ENCODE data around the gene RANGAP1.

The RANGAP1 gene

DNA sequence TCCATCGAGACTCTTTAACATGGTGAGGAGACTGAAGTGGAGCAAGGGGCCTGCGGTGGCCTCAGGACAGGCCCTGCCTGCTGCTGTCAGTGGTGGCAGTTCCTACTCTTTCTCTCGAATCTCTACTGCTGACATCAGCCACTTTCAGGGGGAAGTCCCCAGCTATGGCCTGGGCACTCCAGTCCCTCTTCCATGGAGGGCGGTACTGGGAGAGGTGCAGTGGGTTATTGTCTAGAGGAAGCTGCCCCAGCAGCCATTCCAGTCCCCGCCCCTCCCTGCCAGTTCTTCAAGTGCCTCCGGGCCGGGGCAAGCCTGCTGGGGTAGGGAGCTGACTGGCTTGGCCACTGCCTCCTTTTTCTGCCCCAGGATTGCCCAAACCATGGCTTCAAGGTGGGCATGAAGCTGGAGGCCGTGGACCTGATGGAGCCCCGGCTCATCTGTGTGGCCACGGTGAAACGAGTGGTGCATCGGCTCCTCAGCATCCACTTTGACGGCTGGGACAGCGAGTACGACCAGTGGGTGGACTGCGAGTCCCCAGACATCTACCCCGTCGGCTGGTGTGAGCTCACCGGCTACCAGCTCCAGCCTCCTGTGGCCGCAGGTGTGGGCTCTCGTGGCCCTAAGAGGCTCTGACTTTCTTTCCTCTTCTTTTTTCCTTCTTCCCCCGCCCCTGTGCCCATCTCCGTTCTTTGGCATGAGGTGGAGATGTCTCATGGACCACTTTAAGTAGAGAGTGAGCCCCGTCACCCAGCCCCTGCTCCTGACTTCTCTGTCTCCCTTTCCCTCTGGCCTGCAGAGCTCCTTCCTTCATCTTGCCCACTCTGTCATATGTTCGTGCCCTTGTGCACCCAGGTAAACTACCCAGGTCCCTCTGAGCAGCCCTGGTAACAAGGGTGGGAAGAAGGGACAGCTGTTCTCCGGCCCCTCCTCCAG lies 59.0 kb downstream of the RANGAP1 start:
- Histone ChIP-seq H3K36me3 (ENCODE audit: control insufficient read depth, low read depth, low read length) (peaks cover 38% of the 10 kb centered on the region), H3K9ac (ENCODE audit: low read length) (no peak overlapping the region), H3K9me3 (ENCODE audit: control insufficient read depth, low read depth, low read length) (no peaks in the 10 kb centered on the region), H3K27me3 (ENCODE audit: control insufficient read depth, insufficient read depth, low read length) (no peaks in the 10 kb centered on the region), H3K27ac (ENCODE audit: low read length) (no peak overlapping the region), H3K4me3 (ENCODE audit: low read length) (no peak overlapping the region), H3K4me1 (ENCODE audit: control insufficient read depth, low read depth, low read length) (no peaks in the 10 kb centered on the region)

GRCh38 chr22:41223535-41223934 lies 62.5 kb downstream of the RANGAP1 start:
- H3K9me3 ChIP-seq (ENCODE audit: control insufficient read depth, low read depth, low read length): no peaks in the 10 kb centered on the region
- no peaks in the 10 kb centered on the region for H3K4me1 ChIP-seq (ENCODE audit: control insufficient read depth, low read depth, low read length)
- H3K27ac ChIP-seq (ENCODE audit: low read length): no peak overlapping the region
- no peak overlapping the region for H3K9ac ChIP-seq (ENCODE audit: low read length)
- H3K27me3 ChIP-seq (ENCODE audit: control insufficient read depth, insufficient read depth, low read length): no peaks in the 10 kb centered on the region
- peaks cover 50% of the 10 kb centered on the region for H3K36me3 ChIP-seq (ENCODE audit: control insufficient read depth, low read depth, low read length)
- no peak overlapping the region for H3K4me3 ChIP-seq (ENCODE audit: low read length)

DNA sequence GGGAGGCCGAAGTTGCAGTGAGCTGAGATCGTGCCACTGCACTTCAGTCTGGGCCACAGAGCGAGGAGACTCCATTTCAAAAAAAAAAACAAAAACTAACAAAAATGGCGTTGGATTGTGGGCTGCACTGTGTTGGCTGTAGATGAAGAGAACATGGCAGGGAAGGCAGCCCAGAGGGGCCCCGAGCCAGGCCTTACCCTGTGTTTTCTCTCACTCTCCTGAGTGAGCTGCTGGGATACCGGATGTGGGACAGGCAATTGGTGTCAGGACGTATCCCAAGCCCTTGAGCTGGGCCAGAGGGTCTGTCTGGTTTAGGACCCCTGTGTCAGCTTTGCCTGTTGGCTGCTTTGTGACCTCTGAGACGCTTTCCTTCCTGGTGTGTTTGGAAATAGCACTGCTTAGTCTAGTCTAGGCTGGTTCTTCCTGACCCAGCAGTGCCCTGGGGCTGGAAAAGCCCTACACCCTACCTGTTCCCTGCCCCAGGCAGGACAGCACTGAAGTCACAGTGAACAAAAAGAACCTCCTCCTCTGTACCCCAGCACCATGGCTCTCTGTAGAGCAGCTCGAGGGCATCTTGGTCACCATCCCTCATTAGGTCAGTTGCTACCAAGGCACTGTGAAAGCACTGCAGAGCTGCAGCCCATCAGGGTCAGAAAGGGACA lies 63.0 kb downstream of the RANGAP1 start:
- no peaks in the 10 kb centered on the region for H3K27me3 ChIP-seq (ENCODE audit: control insufficient read depth, insufficient read depth, low read length)
- H3K9ac ChIP-seq (ENCODE audit: low read length): no peak overlapping the region
- peaks cover under 1% of the 10 kb centered on the region for H3K4me1 ChIP-seq (ENCODE audit: control insufficient read depth, low read depth, low read length)
- H3K27ac ChIP-seq (ENCODE audit: low read length): no peak overlapping the region
- no peak overlapping the region for H3K4me3 ChIP-seq (ENCODE audit: low read length)
- peaks cover 47% of the 10 kb centered on the region for H3K36me3 ChIP-seq (ENCODE audit: control insufficient read depth, low read depth, low read length)
- H3K9me3 ChIP-seq (ENCODE audit: control insufficient read depth, low read depth, low read length): no peaks in the 10 kb centered on the region

DNA sequence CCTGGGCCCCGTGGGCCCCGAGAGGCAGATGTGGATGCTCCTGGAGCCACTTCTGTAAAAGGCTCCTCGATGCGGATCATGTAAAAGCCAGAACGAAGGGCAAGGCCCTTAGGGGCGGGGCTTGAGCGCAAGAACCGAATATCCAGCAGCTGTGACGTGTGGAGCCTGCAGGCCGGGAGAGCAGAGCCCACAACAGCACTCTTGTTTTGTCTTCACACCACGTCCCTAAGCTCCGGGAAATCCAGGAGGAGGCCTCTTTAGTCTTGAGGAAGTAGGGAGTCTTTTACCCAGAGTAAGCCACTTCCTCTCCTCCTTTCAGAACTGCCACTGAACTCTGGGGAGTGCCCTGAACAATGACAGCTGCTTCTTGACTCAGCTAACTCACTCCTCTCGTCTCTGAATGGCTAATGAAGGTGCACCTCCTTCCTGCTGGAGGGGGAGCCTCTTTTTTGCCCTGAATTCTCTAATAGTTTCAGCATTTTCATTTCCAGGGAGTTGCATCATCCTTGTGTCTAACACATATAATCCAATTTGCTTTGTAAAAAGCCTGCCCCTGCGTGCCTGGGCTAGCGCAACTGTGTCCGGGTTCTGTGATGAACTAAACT lies 68.3 kb downstream of the RANGAP1 start:
- H3K36me3 ChIP-seq (ENCODE audit: control insufficient read depth, low read depth, low read length): peaks cover 32% of the 10 kb centered on the region
- no peak overlapping the region for H3K4me3 ChIP-seq (ENCODE audit: low read length)
- H3K27ac ChIP-seq (ENCODE audit: low read length): no peak overlapping the region
- H3K9ac ChIP-seq (ENCODE audit: low read length): no peak overlapping the region
- no peaks in the 10 kb centered on the region for H3K27me3 ChIP-seq (ENCODE audit: control insufficient read depth, insufficient read depth, low read length)
- no peaks in the 10 kb centered on the region for H3K9me3 ChIP-seq (ENCODE audit: control insufficient read depth, low read depth, low read length)
- H3K4me1 ChIP-seq (ENCODE audit: control insufficient read depth, low read depth, low read length): peaks cover 18% of the 10 kb centered on the region

- Histone ChIP-seq H3K9me3 (ENCODE audit: control insufficient read depth, low read depth, low read length) (no peaks in the 10 kb centered on the region), H3K27ac (ENCODE audit: low read length) (no peak overlapping the region), H3K4me1 (ENCODE audit: control insufficient read depth, low read depth, low read length) (peaks cover 18% of the 10 kb centered on the region), H3K27me3 (ENCODE audit: control insufficient read depth, insufficient read depth, low read length) (no peaks in the 10 kb centered on the region), H3K36me3 (ENCODE audit: control insufficient read depth, low read depth, low read length) (peaks cover 25% of the 10 kb centered on the region), H3K4me3 (ENCODE audit: low read length) (no peak overlapping the region), H3K9ac (ENCODE audit: low read length) (no peak overlapping the region)
These were observed 69.0 kb downstream of the RANGAP1 start for GRCh38 chr22:41216984-41217383.

DNA sequence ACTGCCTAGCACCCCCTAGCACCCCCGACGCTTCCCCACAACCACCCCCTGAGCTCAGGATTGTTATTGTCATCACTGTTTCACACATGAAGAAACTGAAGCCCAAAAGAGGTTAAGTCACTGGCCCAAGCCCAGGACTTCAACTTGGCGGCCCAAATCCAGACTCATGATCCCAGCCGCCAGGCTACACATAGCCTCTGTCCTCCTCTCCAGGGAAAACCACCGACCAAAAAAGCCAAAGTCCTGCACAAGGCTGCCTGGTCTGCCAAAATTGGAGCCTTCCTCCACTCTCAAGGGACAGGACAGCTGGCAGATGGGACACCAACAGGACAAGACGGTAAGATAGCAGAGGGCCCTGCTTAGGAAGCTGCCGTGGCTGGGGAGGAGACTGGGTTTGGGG lies 70.1 kb downstream of the RANGAP1 start:
- H3K27ac ChIP-seq (ENCODE audit: low read length): no peak overlapping the region
- H3K27me3 ChIP-seq (ENCODE audit: control insufficient read depth, insufficient read depth, low read length): no peaks in the 10 kb centered on the region
- H3K9ac ChIP-seq (ENCODE audit: low read length): no peak overlapping the region
- H3K4me1 ChIP-seq (ENCODE audit: control insufficient read depth, low read depth, low read length): peaks cover 18% of the 10 kb centered on the region
- H3K4me3 ChIP-seq (ENCODE audit: low read length): no peak overlapping the region
- peaks cover 24% of the 10 kb centered on the region for H3K36me3 ChIP-seq (ENCODE audit: control insufficient read depth, low read depth, low read length)
- H3K9me3 ChIP-seq (ENCODE audit: control insufficient read depth, low read depth, low read length): no peaks in the 10 kb centered on the region

DNA sequence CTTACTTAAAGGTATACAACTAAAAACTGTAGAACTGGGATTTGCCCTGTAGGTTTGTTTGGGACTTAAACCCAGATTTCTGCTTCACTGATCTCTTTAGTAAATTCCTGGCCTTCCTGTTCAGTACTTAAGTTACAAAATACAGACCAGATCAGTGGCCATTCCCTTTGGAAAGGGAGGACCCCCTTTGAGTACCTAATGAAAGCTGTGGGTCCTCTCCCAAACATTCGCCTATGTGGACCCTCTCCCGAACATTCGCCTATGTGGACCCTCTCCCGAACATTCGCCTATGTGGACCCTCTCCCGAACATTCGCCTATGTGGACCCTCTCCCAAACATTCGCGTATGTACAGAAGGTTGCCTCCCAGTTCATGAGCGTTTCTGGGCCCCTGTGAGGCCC lies 70.6 kb downstream of the RANGAP1 start:
- no peak overlapping the region for H3K9ac ChIP-seq (ENCODE audit: low read length)
- peaks cover 24% of the 10 kb centered on the region for H3K36me3 ChIP-seq (ENCODE audit: control insufficient read depth, low read depth, low read length)
- H3K27ac ChIP-seq (ENCODE audit: low read length): no peak overlapping the region
- no peaks in the 10 kb centered on the region for H3K9me3 ChIP-seq (ENCODE audit: control insufficient read depth, low read depth, low read length)
- H3K27me3 ChIP-seq (ENCODE audit: control insufficient read depth, insufficient read depth, low read length): no peaks in the 10 kb centered on the region
- peaks cover 18% of the 10 kb centered on the region for H3K4me1 ChIP-seq (ENCODE audit: control insufficient read depth, low read depth, low read length)
- H3K4me3 ChIP-seq (ENCODE audit: low read length): no peak overlapping the region

- H3K4me3 ChIP-seq (ENCODE audit: low read length): no peak overlapping the region
- H3K27ac ChIP-seq (ENCODE audit: low read length): no peak overlapping the region
These were observed 79.3 kb downstream of the RANGAP1 start for GRCh38 chr22:41206719-41207118.

DNA sequence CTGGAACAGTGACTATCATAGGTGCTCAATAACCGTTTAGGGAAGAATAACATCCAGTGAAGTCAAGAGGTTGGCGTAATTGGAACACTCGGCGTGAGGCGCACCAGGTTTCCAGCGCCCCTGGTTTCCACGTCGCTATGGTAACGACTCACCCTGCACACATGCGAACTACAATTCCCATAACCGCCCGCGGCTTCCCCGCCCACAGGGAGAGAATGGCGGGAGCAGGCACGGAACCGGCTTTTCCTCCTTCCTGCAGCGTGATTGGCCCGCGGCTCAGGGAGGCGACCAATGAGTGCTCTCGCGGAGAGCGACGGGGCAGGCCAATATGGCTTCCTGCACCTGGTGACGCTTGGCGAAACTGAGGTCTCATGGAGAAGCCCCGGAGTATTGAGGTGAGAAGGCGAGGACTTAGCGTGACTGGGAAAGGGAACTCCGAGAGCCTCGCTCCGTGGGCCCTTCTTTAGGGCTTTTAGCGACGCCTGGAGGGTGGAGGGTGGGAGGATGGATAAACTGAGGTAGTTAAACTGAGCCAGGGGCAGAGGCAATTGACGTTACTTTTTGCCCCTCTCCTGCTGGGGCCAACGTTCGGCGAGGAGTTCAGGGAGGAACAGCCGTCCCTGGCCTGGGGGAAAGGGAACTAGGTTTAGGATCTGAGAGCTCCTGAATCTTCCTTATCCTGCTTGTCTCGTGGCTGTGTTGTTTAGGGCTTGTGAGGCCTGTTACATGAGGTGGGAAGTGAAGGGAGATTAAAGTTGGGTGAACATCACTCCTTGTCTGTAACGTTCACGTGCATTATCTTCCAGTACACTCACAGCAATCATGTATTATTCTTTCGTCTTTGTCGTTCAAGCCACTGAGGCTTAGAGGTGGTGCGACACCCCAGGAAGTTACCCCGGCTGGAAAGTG lies 80.7 kb downstream of the RANGAP1 start, which contains the start of gene L3MBTL2:
Gene L3MBTL2, plus strand, starts transcription at position 321 of the 909 bp plus-strand sequence. Its CDS starts 51 bp downstream, at position 372.
- Histone ChIP-seq H3K36me3 (ENCODE audit: control insufficient read depth, low read depth, low read length) (no peaks in the 10 kb centered on the region), H3K9me3 (ENCODE audit: control insufficient read depth, low read depth, low read length) (no peaks in the 10 kb centered on the region), H3K27me3 (ENCODE audit: control insufficient read depth, insufficient read depth, low read length) (no peaks in the 10 kb centered on the region), H3K9ac (ENCODE audit: low read length) (peak within 1 kb of the TSS; percentile 76), H3K27ac (ENCODE audit: low read length) (peak within 1 kb of the TSS; percentile 38), H3K4me3 (ENCODE audit: low read length) (peak within 1 kb of the TSS; percentile 73), H3K4me1 (ENCODE audit: control insufficient read depth, low read depth, low read length) (no peaks in the 10 kb centered on the region)

More at GRCh38 chr22:41206719-41207118, 79.3 kb downstream of the RANGAP1 start:
- no peaks in the 10 kb centered on the region for H3K9me3 ChIP-seq (ENCODE audit: control insufficient read depth, low read depth, low read length)
- no peaks in the 10 kb centered on the region for H3K27me3 ChIP-seq (ENCODE audit: control insufficient read depth, insufficient read depth, low read length)
- H3K9ac ChIP-seq (ENCODE audit: low read length): no peak overlapping the region
- no peaks in the 10 kb centered on the region for H3K4me1 ChIP-seq (ENCODE audit: control insufficient read depth, low read depth, low read length)
- no peaks in the 10 kb centered on the region for H3K36me3 ChIP-seq (ENCODE audit: control insufficient read depth, low read depth, low read length)

DNA sequence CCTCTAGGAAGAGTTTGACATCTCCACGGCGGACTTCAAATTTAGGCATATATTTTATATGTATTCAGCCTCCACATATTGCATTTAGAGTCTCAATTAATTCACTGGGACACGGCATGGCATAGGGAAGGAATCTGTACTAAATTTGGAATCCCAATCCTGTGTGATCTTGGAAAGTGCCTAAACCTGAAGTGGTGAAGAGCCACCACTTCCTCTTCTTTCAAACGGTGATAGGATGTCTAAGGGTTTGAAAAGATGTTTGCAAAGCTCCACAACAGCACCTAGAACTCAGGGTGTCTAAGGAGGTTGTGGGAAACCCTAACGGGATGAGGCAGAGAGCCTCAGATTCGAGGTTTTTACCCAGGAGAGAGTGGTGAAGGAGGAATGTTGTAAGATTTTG lies 81.9 kb downstream of the RANGAP1 start:
- H3K27ac ChIP-seq (ENCODE audit: low read length): no peak overlapping the region
- H3K4me3 ChIP-seq (ENCODE audit: low read length): no peak overlapping the region
- H3K9ac ChIP-seq (ENCODE audit: low read length): no peak overlapping the region
- H3K36me3 ChIP-seq (ENCODE audit: control insufficient read depth, low read depth, low read length): no peaks in the 10 kb centered on the region
- H3K27me3 ChIP-seq (ENCODE audit: control insufficient read depth, insufficient read depth, low read length): peaks cover 8% of the 10 kb centered on the region
- H3K4me1 ChIP-seq (ENCODE audit: control insufficient read depth, low read depth, low read length): no peaks in the 10 kb centered on the region
- H3K9me3 ChIP-seq (ENCODE audit: control insufficient read depth, low read depth, low read length): no peaks in the 10 kb centered on the region

GRCh38 chr22:41203118-41203517 lies 82.9 kb downstream of the RANGAP1 start:
- no peaks in the 10 kb centered on the region for H3K9me3 ChIP-seq (ENCODE audit: control insufficient read depth, low read depth, low read length)
- H3K9ac ChIP-seq (ENCODE audit: low read length): no peak overlapping the region
- H3K4me1 ChIP-seq (ENCODE audit: control insufficient read depth, low read depth, low read length): no peaks in the 10 kb centered on the region
- H3K27ac ChIP-seq (ENCODE audit: low read length): no peak overlapping the region
- no peak overlapping the region for H3K4me3 ChIP-seq (ENCODE audit: low read length)
- no peaks in the 10 kb centered on the region for H3K36me3 ChIP-seq (ENCODE audit: control insufficient read depth, low read depth, low read length)
- H3K27me3 ChIP-seq (ENCODE audit: control insufficient read depth, insufficient read depth, low read length): peaks cover 18% of the 10 kb centered on the region
